C4-2B (cell line): ENCODE measurements around the gene C1QTNF9.

Experiments used
- CTCF ChIP-seq: fragments of 450-650 bp; conservative IDR thresholded peaks from 2 replicates; pipeline ENCODE4 v1.5.1; 2017; ENCODE audit warnings: mild to moderate bottlenecking
- ZFX ChIP-seq: fragments of 450-650 bp; IDR thresholded peaks from 2 replicates; pipeline ENCODE4 v1.6.1; 2017

- TF ChIP-seq CTCF (no peak), ZFX (no peak)
Observed at GRCh38 chr13:24282256-24282655, 27.1 kb upstream of the C1QTNF9 start.
